HL-60/S4 (cell line): ENCODE measurements around the gene DRC1.

Experiments
- in situ Hi-C: fragments of 300-500 bp; cut with MboI; formaldehyde crosslinking; loops from 2 replicates; pipeline ENCODE4 v1.14.3; 2022; ENCODE audit warnings: low sequenced_read_pairs

DRC1 gene

DNA sequence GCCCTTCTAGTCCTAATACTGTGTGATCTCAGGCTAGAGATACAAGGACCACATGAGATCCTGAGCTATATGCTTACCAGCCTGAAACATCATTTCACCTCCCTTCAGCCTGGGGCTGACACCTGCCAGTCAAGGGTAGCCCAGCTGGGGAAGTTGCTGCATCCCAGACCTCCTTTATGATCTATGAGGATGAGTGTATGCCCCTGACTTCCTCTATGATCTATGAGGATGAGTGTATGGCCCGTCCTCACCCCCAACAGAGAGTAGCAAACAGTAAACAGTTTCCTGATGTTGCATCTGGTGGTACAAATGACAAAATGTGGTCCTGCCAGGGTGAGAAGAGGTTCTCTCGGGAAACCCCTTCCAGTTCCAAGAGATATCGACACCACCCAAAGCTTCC lies 85.1 kb downstream of the DRC1 start:
- in situ Hi-C loops = no loop called here

DNA sequence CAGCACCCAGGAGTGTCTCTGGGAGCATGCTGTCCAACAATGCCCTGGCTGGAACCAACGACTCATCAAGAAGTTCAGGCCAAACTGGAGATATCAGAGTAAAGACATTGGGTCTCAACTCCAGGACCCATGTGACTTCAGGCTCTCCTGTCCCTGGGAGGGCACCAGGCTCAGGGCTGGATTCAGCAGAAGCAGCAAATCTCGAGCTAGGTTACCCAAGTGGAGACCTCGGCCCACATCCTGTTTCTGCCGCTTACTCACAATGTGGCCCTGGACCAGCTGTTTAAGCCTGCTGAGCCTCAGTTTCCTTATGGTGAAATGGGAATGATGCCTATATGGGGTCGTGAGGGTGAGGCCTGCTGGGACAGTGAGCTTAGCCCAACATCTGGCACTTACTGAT lies 85.5 kb downstream of the DRC1 start:
- in situ Hi-C loops = no loop called here

DNA sequence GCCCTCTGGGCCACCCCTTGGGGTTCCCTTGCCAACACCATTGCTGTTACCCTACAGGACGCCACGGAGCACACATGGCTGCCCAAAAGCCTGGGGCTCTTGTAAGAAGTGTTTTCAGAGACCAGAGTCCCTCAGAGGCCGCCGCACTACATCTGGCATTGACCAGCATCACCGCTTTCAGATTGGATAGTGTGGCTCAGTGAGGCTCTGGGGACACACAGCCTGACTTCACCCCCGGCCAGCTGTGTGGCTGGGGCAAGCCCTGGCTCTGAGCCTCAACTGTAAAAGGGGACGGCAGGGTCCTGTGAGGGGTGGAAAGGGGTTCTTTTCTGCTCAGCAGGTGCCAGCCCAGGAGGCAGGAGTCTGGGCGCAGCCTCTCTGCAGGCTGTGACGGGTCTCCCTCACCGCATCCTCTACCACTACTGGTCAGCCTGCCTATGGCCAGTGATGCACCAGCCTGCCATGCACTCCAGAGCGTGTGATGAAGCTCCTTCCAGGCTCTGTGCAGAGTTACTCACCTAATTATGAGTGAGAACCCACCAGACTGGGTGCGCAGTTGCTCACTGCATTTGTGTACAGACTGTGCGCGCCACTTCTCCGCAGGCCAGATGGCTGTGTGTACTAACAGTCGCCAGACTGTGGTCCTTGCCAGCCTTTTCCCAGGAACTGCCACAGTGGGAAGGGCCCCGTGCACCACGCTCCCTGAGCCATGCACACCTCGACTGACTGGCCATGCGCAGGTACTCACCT lies 86.9 kb downstream of the DRC1 start:
- in situ Hi-C loops = no loop called here

DNA sequence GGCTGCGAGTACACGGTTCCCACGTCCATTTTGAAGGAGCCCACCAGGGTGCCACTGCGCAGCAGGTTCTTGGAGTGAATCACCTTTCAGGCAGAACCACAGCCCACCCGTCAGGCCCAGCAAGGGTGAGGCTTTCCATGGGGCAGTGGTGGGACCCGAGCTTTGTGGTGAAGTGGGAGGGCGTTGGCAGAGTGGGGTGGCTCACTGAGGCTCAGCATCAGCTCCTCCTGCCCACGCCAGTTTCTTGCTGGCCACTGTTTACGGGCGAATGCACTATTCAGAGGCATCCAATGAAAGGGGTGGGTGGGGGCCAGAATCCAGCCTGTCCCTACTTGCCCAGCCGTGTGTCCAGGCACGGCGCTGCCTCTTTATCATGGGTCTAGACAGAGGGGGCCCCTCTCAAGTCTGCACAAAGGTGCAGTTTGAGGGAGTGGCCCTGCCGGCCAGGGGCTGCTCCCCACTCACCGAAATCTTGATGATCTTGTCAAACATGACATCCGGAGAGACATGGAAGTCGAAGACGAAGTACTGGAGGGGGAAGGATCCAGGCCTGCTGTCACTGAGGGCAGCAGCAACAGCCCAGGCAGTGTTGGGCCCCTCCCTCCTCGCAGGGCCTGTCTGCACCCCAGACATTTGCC lies 87.6 kb downstream of the DRC1 start:
- in situ Hi-C loops = no loop called here

DNA sequence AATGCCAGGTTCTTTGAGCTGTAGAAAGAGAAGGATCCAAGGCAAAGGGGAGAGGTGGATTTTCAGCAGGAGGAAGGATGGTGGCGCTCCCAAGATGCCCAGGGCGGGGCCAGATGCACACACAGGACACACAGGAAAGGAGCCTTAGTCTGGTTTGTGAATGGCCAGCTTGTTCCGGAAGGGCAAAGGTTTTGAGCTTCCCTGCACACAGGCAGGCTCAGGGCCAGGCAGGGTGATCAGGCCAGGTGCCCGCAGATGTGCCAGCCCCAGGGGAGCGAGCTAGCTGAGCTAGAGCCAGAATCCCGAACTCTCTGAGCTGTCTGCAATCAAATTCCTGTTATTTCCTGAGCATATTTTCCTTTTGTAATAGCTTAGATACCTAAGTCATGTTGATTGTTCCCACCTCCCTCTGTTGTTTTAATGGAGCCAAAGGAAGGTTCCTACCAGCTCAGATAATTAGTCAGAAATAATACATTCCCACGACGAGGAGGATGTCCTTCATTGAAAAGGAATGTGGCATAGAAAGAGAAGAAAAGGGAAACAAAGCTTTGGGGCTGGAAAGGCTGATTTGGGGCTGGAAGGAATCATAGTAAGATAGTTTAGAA lies 89.9 kb downstream of the DRC1 start:
- in situ Hi-C loops = no loop called here

DNA sequence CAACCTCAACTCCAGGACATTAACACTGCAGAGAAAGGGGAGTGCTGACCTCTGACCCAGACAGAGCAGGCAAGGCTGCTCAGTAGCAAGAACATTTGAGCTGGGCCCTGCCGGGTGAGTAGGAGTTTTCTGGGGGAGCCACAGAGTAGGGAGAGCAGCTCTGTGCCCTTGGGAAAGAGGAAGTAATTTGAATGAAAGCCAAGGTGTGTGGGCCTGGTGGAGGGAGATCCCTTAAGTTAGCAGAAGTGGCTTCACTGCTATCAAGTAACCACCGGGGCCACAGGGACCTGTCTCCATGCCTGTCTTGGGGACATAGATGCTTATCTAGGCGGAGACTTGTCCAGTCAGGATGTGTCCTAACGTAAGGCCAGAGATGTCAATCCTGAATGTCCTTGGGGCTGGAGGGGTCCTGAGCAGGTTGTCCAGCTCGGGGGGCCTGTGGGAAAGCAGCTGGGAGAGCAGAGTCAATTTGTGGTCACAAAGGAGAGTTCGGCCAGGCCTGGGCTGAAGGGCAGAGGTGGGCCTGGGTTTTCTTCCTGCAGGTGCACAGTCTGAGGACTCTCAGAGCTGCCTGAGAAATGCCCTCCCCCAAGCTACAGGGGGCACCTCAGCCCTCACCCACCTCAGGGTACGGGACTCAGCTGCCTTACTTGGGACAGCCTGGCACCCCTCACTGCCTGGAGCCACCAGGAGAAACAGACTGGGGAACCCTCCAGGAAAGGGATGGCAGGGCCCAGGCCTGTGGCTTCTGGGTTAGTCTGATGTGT lies 91.2 kb downstream of the DRC1 start:
- in situ Hi-C loops = no loop called here

DNA sequence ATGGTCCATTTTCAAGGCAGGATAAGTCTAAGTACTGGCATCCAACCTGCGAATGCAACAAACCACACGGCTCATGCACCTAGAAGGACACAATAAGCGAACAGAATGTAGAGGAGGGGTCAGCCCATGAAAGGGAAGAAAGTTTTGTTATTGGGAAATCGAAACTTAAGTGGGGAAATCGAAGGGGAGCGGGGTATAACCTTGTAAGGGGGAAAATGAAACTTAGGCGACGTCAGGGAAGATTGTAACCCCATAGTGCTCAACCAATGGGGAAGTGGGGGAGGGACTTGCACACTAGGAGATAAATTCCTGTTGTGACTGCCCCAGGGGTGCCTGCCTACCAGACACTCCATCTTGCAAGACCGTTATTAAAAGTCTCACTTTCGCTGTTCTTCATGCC lies 91.8 kb downstream of the DRC1 start:
- in situ Hi-C loops = no loop called here

DNA sequence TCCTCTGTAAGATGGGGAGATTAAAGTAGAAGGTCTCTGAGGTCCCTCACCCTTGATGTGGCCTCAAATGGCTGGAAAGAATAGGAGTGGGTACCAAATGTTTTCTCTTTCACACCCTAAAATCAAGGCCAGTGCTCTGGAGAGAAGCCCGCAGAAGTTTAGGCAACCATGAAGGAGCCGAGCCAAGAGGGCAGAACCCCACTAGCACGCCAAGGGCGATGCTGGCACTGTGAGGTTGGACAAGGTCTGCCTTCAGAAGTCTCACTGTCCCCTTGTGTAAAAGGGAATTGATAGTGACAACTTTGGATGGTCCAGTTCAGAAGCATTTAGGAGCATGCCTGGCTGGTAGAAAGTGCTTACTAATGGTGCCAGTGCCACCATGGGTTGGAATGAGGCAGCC lies 92.5 kb downstream of the DRC1 start:
- in situ Hi-C loops = no loop called here

DNA sequence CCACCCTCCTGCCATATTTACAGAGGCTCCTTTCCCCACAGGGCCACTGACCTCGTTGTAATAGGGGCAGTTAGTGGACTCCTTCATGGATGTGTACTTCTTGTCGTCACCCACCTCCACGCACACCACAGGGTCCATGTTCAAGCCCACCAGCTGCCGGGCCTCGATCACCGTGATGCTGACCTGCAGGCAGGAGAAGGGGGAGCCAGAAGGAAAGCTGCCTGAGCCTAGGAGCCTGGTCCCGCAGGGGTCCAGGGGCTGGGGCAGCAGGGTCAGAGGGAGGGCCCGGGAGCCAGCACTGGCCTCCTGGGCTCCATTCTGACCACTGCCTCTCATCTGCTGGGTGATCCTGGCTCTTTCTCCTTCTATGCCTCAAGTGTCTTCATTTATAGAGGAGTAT lies 93.2 kb downstream of the DRC1 start:
- in situ Hi-C loops = no loop called here

DNA sequence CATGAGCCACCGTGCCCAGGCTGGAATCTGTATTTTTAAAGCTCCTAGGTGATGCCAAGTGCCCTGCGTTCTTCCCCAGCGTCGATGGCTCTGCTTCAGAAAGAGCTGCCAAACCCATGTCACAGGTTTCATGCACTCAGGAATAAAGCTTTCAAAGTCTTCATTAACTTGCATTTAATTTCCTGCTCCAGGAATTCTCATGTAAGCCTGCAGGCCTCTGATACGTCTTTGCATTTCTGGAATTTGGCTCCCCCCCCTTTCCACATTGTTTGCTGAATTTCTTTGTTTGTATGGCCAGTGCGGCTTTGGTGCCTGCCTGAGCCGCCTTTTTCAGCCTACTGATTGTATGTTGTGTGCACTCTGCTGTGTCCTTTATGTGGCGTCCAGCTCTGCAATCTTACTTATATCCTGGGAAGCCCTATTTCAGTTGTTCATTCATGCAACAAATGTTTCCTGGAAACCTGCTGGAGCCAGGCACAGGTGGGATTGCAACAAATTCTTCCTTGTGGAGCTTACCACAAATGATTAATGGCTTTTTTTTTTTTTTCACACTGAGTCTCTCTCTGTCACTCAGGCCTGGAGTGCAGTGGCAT lies 94.1 kb downstream of the DRC1 start:
- in situ Hi-C loops = no loop called here

DNA sequence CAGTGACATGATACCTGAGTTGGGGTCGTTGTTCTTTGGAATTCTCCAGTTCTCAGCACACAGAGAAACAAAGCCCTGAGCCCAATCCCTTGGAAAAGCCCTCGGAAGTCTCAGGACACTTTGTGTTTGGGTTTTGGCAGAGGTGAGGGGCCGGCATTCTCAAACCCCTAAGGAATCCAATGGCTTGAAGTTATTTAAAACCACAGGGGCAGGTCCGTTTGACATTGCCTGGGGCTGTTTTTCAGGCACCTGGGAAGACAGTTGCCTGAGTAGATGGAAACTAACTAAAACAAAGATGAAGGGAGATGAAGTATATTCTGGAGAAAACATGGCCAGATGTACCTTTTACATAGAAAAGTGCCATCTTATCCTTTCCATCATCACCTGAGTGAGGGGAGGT lies 98.7 kb downstream of the DRC1 start:
- in situ Hi-C loops = no loop called here

DNA sequence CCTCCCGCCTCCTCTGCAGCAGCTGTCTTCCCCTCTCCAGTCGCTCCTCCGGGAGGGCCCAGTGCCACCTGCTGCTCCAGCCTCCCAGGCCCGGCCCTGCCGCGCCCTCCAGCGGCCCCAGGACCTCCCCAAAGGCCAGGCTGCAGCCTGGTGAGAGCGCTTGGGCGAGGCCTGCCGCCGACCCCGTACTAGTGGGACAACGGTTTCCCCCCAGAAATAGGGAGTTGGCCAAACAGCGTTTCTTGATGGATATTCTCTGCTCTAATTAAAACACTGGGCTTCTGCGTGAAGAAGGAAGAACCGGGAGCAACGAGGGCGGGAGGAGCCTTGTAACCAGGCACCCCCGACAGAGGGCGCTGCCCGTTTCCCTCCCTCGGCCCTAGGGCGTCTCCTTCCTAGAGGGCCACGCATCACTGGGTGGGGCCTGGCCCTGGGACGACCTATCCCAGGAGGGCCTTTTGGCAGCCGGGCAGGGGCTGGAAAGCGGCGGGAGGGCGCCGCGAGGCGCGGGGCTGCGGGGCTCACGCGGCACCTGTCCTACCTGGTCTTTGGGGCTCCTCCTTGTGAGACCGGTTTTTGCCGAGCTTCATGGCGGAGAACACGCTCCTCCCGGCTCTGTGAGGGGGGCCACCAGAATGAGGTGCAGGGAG lies 101.6 kb downstream of the DRC1 start:
- in situ Hi-C loops = no loop called here

DNA sequence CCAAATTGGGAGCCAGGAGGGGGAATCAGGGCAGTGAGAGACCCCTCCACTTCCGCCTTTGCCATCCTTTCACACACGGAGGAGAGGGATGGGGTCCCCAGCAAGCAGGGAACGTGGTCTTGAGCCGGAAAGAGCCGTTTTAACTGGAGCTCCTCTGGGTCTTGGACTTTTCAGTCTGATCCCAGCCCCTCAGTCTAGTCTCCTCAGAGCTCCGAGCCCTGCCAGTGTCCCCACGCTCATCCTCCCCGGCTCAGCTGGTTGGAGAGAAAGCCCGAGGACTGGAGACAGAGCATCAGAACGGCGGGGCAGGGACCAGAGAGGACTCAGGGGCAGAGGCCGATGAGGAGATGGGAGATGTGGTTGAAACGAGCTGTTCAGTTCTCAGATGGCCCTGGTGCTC lies 102.3 kb downstream of the DRC1 start:
- in situ Hi-C loops = no loop called here

DNA sequence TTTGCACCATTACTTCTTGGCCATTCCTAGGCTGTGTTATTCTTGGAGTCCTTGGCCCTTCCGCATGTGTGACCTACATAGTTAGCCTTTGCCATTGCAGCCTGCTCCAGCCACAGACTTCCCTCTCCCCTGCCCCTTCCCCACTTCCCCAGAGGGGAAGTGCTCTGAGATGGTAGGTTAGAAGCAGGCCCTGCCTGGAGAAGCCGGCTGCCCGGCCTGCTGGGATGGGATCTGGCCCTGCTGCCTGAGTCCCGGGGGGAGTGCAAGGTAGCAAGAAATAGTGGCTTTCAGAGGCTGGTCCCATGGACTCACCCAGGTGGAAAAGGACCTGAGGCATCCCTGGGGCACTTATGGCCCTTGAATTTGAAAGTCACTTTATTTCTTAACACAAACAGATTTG lies 104.6 kb downstream of the DRC1 start:
- in situ Hi-C loops = no loop called here
